22Rv1 (cell line): ENCODE data around the gene HIVEP2.

ENCODE experiments used
- CTCF ChIP-seq: fragments of 450-650 bp; IDR thresholded peaks from 2 replicates; pipeline ENCODE4 v1.5.1; 2017; ENCODE audit warnings: mild to moderate bottlenecking
- ZFX ChIP-seq: fragments of 450-650 bp; IDR thresholded peaks from 2 replicates; pipeline ENCODE4 v1.6.1; 2017; ENCODE audit warnings: antibody characterized with exemption, borderline replicate concordance

GRCh38 chr6:142938510-142938909, 6.5 kb downstream of the HIVEP2 start:
- TF ChIP-seq CTCF: no peak
- no peak for TF ChIP-seq ZFX
